PC-3 (cell line): ENCODE data around the gene RABGAP1L.

ENCODE experiments used
- CTCF ChIP-seq: fragments of 300-600 bp; sonication (generic); conservative IDR thresholded peaks from 2 replicates; pipeline ENCODE4 v1.5.1; 2017; ENCODE audit warnings: antibody characterized with exemption, low read depth, mild to moderate bottlenecking, low read length
- EZH2phosphoT487 ChIP-seq: fragments of 300-600 bp; sonication (generic); IDR thresholded peaks from 2 replicates; pipeline ENCODE4 v1.6.1; 2018; ENCODE audit warnings: mild to moderate bottlenecking, antibody characterized with exemption, low read length, borderline replicate concordance

- TF ChIP-seq CTCF, result no peak
- no peak for TF ChIP-seq EZH2phosphoT487
Observed at GRCh38 chr1:174333437-174333836, 174.1 kb downstream of the RABGAP1L start.
